NCI-H446 (cell line): Measurements from ENCODE around the gene CXCR5.
A peak's percentile ranks its signal among the peaks of the same experiment; 100 is the strongest.

Experiments
- DNase-seq, 2 experiments: peaks; one replicate each; lab custom pipeline; 2025; lab: John Stamatoyannopoulos, UW

The CXCR5 gene

GRCh38 chr11:118899296-118899688 lies 15.6 kb downstream of the CXCR5 start:
- no peak for DNase-seq

GRCh38 chr11:118899706-118900360 lies 16.1 kb downstream of the CXCR5 start:
- no peak for DNase-seq

- DNase-seq = no peak
Measured at GRCh38 chr11:118900535-118901384, 17.1 kb downstream of the CXCR5 start.

- DNase-seq = no peak
Measured at GRCh38 chr11:118901494-118902335, 18.0 kb downstream of the CXCR5 start.

GRCh38 chr11:118902336-118903203 lies 18.9 kb downstream of the CXCR5 start:
- no peak for DNase-seq

- no peak for DNase-seq
Measured at GRCh38 chr11:118903204-118904015, 19.7 kb downstream of the CXCR5 start.

GRCh38 chr11:118907051-118908042 lies 23.7 kb downstream of the CXCR5 start:
- peak; percentile 69 to 72 for DNase-seq

GRCh38 chr11:118908264-118908663 lies 24.6 kb downstream of the CXCR5 start:
- DNase-seq = no peak

- peak; percentile 72 to 95 for DNase-seq
Measured at GRCh38 chr11:118908901-118909618, 25.4 kb downstream of the CXCR5 start.

GRCh38 chr11:118909619-118910308 lies 26.1 kb downstream of the CXCR5 start:
- no peak for DNase-seq

GRCh38 chr11:118910309-118911112 lies 26.8 kb downstream of the CXCR5 start:
- DNase-seq = no peak

GRCh38 chr11:118911113-118911879 lies 27.6 kb downstream of the CXCR5 start:
- no peak for DNase-seq

- peak in 1 of 2 experiments; percentile 26 for DNase-seq
Measured at GRCh38 chr11:118911880-118912741, 28.4 kb downstream of the CXCR5 start.

- no peak for DNase-seq
Measured at GRCh38 chr11:118912742-118913410, 29.2 kb downstream of the CXCR5 start.
